Measurements from ENCODE around the gene GAS6.

- TF ChIP-seq CTCF (IDR thresholded peaks at IDR 0.05) (no peak), EP300 (IDR thresholded peaks at IDR 0.05) (no peak), POLR2A (IDR thresholded peaks at IDR 0.05) (no peak)
These were observed 45.1 kb downstream of the GAS6 start for GRCh38 chr13:113818700-113819295.

All from gastroesophageal sphincter (tissue), 3 donors.